Aortic smooth muscle cell (primary cell): ENCODE measurements around the gene GRID1. TPM values are rescaled to one million over a fixed set of nuclear protein-coding genes. Genes with fewer than 3 reads are reported as not detected.

Experiments used
- total RNA-seq: library from RNA; depleted of rRNA; stranded (reverse); fragments of >200 nt; gene quantifications from 2 replicates; pipeline ENCODE4 v1.2.3, GENCODE V29; 2014

GRID1 gene
- 0.06 TPM in 1 of 2 replicates, not detected in the other for total RNA-seq

DNA sequence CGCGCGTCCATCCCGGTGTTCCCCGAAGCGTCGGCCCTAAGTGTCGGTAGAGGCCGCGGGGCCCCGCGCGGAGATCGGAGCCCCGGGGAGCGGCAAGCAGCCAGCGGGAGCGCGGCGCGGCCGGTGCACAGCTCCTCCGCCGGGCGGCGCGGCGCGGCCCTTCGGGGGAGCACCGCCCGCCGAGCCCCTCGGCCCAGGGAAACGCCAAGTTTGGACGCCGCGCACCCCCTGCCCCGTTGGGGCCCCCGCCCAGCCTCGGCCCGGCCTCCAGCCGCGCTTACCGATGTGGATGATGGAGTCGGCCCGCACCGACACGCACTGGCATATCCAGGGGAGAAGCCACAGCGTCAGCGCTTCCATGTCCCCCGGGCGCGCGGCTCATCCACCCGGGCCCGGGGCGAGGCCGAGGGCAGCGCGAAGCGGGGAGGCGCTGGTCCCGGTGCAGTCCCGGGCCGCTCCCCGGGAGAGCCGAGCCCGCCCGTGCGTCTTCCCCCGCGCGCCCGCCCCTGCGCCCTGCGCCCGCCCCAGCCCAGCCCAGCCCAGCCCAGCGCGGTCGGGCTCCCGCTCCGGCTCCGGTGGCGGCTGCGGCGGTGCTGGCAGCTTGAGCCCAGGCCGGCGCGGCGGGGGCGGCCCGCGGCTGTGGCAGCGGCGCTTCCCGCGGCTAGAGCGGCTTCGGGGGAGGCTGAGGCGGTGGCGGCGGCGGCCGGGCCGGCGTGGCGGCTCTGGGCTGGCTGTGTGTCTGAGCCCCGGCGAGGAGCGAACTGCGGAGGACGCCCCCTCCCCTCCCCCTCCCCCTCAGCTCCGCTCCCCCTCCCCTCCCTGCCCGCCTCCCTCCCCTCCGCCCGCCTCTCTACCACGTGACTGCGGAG is at the start of gene GRID1:
Gene GRID1, minus strand, starts transcription at position 763 of the 869 bp plus-strand sequence.

Other genes with a start within 250 kb of the GRID1 start
- 47.2 and 54.4 TPM in 2 replicates for gene WAPL, start 155.0 kb upstream of the GRID1 start, total RNA-seq